B cell (primary cell): ENCODE data around the gene GON4L. TPM values are rescaled to one million over a fixed set of nuclear protein-coding genes. Genes with fewer than 3 reads are reported as not detected.
A peak's percentile ranks its signal among the peaks of the same experiment; 100 is the strongest.

Source experiments
- ATAC-seq: fragments of 200-7000 bp; cut with Tn5 transposase; one replicate; pipeline ENCODE4 v1.10.0; 2021; ENCODE audit warnings: low read depth, mild to moderate bottlenecking, moderate number of reproducible peaks, moderate library complexity
- CTCF ChIA-PET: fragments of 350-600 bp; sonication (Branson Sonifier 250); formaldehyde crosslinking; loops from one replicate; lab custom pipeline; 2021; ENCODE audit warnings: antibody characterized with exemption, inconsistent platforms; lab: Charles Lee
- POLR2A ChIA-PET: fragments of 350-600 bp; sonication (Branson Sonifier 250); formaldehyde crosslinking; loops from one replicate; lab custom pipeline; 2021; ENCODE audit warnings: antibody characterized with exemption; lab: Charles Lee
- DNase-seq: peaks from one replicate; pipeline ENCODE4 v3.0.0; 2013
- H2AFZ ChIP-seq: 2 replicates; pipeline ENCODE4 v1.6.1; 2012; ENCODE audit warnings: mild to moderate bottlenecking, low read depth, low read length; ENCODE audit not compliant: insufficient read depth, poor library complexity, severe bottlenecking
- H3K27ac ChIP-seq, 2 donors: 1 replicate in 1 of 2; 2 replicates in 1 of 2; pipeline ENCODE4 v1.5.1; 2012 to 2013; ENCODE audit warnings: low read length in 2 of 2, mild to moderate bottlenecking in 2 of 2, moderate library complexity in 1 of 2
- H3K27me3 ChIP-seq, 4 experiments: fragments of 200-600 bp in 1 of 4; sonication (generic) in 1 of 4; replicated peaks in 1 of 4; 1 replicate in 2 of 4; 2 replicates in 2 of 4; pipeline versions ENCODE4 v1.6.1 to v1.7.0; 2013 to 2016; ENCODE audit warnings: low read length in 3 of 4, mild to moderate bottlenecking in 2 of 4, mixed read lengths in 1 of 4, moderate library complexity in 1 of 4; ENCODE audit not compliant: insufficient read depth in 4 of 4, control insufficient read depth in 3 of 4; ENCODE audit errors: control extremely low read depth in 1 of 4
- H3K36me3 ChIP-seq, 2 experiments: replicated peaks in 1 of 2; 1 replicate in 1 of 2; 2 replicates in 1 of 2; pipeline versions ENCODE4 v1.6.1 to v1.7.1; 2013; ENCODE audit warnings: low read length in 1 of 2; ENCODE audit not compliant: insufficient read depth in 2 of 2, control insufficient read depth in 1 of 2; ENCODE audit errors: control extremely low read depth in 1 of 2, extremely low read depth in 1 of 2
- H3K4me1 ChIP-seq, 2 donors: fragments of 200-600 bp in 1 of 2; sonication (generic) in 1 of 2; 1 replicate in 1 of 2; 2 replicates in 1 of 2; pipeline versions ENCODE4 v1.5.1 to v1.6.1; 2013 to 2017; ENCODE audit warnings: low read length in 2 of 2; ENCODE audit not compliant: control insufficient read depth in 2 of 2, insufficient read depth in 2 of 2
- H3K4me2 ChIP-seq: replicated peaks from 2 replicates; pipeline ENCODE3; 2012; ENCODE audit warnings: mild to moderate bottlenecking, low read depth, low read length; ENCODE audit not compliant: poor library complexity, severe bottlenecking
- H3K4me3 ChIP-seq, 5 experiments: fragments of 200-600 bp in 1 of 5; sonication (generic) in 1 of 5; 1 replicate in 3 of 5; 2 replicates in 2 of 5; pipeline versions ENCODE4 v1.5.1 to v1.7.0; 2011 to 2016; ENCODE audit warnings: low read length in 4 of 5, mild to moderate bottlenecking in 4 of 5, low read depth in 2 of 5, control low read depth in 1 of 5, moderate library complexity in 1 of 5; ENCODE audit not compliant: insufficient read depth in 1 of 5; ENCODE audit errors: control extremely low read depth in 1 of 5, extremely low read depth in 1 of 5
- H3K79me2 ChIP-seq: fragments of 200-600 bp; sonication (generic); one replicate; pipeline ENCODE4 v1.6.0; 2016; ENCODE audit warnings: low read length; ENCODE audit not compliant: control insufficient read depth, insufficient read depth
- H3K9ac ChIP-seq: fragments of 200-600 bp; sonication (generic); 2 replicates; pipeline ENCODE4 v1.6.1; 2017; ENCODE audit warnings: mild to moderate bottlenecking, low read length, moderate library complexity
- H3K9me3 ChIP-seq, 3 donors: one replicate each; pipeline versions ENCODE4 v1.6.1 to v1.7.1; 2013; ENCODE audit warnings: low read length in 2 of 3; ENCODE audit not compliant: control insufficient read depth in 2 of 3, insufficient read depth in 1 of 3; ENCODE audit errors: control extremely low read depth in 1 of 3
- H4K20me1 ChIP-seq: 2 replicates; pipeline ENCODE4 v1.6.0; 2012; ENCODE audit warnings: mild to moderate bottlenecking, low read length; ENCODE audit not compliant: insufficient read depth, control insufficient read depth, poor library complexity, severe bottlenecking
- H3K27ac Mint-ChIP-seq: one replicate; pipeline ENCODE4 v1.8.0; 2021; ENCODE audit warnings: mixed read lengths
- H3K27me3 Mint-ChIP-seq: one replicate; pipeline ENCODE4 v1.8.0; 2021; ENCODE audit warnings: mixed read lengths
- H3K4me1 Mint-ChIP-seq: one replicate; pipeline ENCODE4 v1.8.0; 2021; ENCODE audit warnings: mixed read lengths
- H3K4me3 Mint-ChIP-seq: one replicate; pipeline ENCODE4 v1.8.0; 2021; ENCODE audit warnings: mixed read lengths
- H3K9me3 Mint-ChIP-seq: one replicate; pipeline ENCODE4 v1.8.0; 2022; ENCODE audit warnings: mixed read lengths; ENCODE audit not compliant: insufficient read depth
- EZH2 ChIP-seq: IDR thresholded peaks from 2 replicates; pipeline ENCODE4 v1.6.1; 2012; ENCODE audit warnings: borderline replicate concordance, low read depth, mild to moderate bottlenecking, moderate library complexity, low read length; ENCODE audit not compliant: insufficient read depth, poor library complexity, severe bottlenecking
- WGBS: methylation state at CpG from one replicate; pipeline ENCODE4 v1.1.5; 2013; ENCODE audit warnings: missing lambda C conversion rate; ENCODE audit not compliant: insufficient coverage; 5-methylcytosine and 5-hydroxymethylcytosine counted together
- intact Hi-C: fragments of 100-400 bp; cut with micrococcal nuclease; formaldehyde crosslinking; loops from one replicate; pipeline ENCODE4 v1.10.0; 2022
- polyA plus RNA-seq: library from polyadenylated mRNA; depleted of rRNA; stranded (reverse); fragments of >200 nt; gene quantifications from 2 replicates; pipeline ENCODE4 v1.2.3, GENCODE V29; 2012
- total RNA-seq, 2 donors: library from RNA; stranded (reverse); fragments of 120-200 nt in 1 of 2; gene quantifications; 1 replicate in 1 of 2; 2 replicates in 1 of 2; pipeline versions ENCODE4 v1.2.3 to v1.2.4, GENCODE V29; 2013 to 2022
- TF ChIP-seq, protein P1 (sequence below): fragments of 200-600 bp; IDR thresholded peaks from one replicate; pipeline ENCODE4 v1.8.0; 2022; ENCODE audit warnings: antibody characterized with exemption, mild to moderate bottlenecking

The GON4L gene
- total and polyA plus RNA-seq, 2 donors (not counting 1 experiment from before 2014, with no cell fraction given): 54.4 to 127 TPM

- H2AFZ ChIP-seq: no peak overlapping the region
- intact Hi-C loops: no loop called here
- Mint-ChIP-seq H3K9me3 (no peaks in the 10 kb centered on the region), H3K27me3 (no peaks in the 10 kb centered on the region), H3K4me1 (peaks cover 2% of the 10 kb centered on the region), H3K4me3 (no peak overlapping the region), H3K27ac (no peak overlapping the region)
- H3K9ac ChIP-seq: no peak overlapping the region
- DNase-seq (no peak), ATAC-seq (no peak)
- no peaks in the 10 kb centered on the region for H3K4me1 ChIP-seq
- H3K9me3 ChIP-seq: no peaks in the 10 kb centered on the region
- peaks cover 1 to 73% of the 10 kb centered on the region in 2 experiments for H3K36me3 ChIP-seq
- TF ChIP-seq EZH2: no peak
- H3K79me2 ChIP-seq: peaks cover 5% of the 10 kb centered on the region
- H3K27me3 ChIP-seq: no peaks in the 10 kb centered on the region
- H3K4me2 ChIP-seq: no peak overlapping the region
- H4K20me1 ChIP-seq: no peaks in the 10 kb centered on the region
- peak overlapping the region in 1 of 2 donors; percentile 33 for H3K27ac ChIP-seq
- no CpG with 5 or more reads among the region's 1 CpG for WGBS
- ChIA-PET CTCF (interaction anchor here (0.6 kb wide), 3 partner anchors 25 to 303 kb away, joined by 3 to 4 read pairs (median 3); no protein-coding TSS in a partner anchor), POLR2A (interaction anchor here (0.6 kb wide), 1 partner anchor 23 kb away, joined by 4 read pairs; no protein-coding TSS in a partner anchor)
- no peak overlapping the region for H3K4me3 ChIP-seq
Observed at GRCh38 chr1:155816351-155816750, 40.7 kb downstream of the GON4L start.

DNA sequence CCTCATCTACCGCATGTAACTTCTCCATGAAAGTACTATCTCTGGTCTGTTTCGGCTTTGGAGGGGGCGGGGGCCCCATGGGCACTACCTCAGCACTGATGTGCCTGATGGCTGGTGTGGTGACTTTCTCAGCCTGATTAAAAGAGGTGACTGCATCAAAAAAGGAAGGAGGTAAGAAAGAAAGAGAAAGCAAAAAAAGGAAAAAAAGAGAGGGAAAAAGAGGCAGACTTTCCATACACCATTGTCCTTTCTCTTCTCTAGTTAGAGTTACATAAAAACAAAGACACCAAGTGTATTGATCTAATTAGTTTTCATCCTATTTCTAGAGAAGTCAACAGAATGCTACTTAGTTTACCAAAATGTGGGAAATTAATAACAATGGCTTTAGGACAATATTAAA, 43.3 kb downstream of the GON4L start:
- Histone ChIP-seq H3K9me3 (no peaks in the 10 kb centered on the region), H3K36me3 (peaks cover 1 to 57% of the 10 kb centered on the region in 2 experiments), H3K27me3 (no peaks in the 10 kb centered on the region), H3K4me3 (no peak overlapping the region), H3K27ac (no peak overlapping the region), H3K4me2 (no peak overlapping the region), H2AFZ (no peak overlapping the region), H3K9ac (no peak overlapping the region), H3K4me1 (peaks cover 4 to 5% of the 10 kb centered on the region in 2 donors), H3K79me2 (peaks cover 6% of the 10 kb centered on the region), H4K20me1 (no peaks in the 10 kb centered on the region)
- Mint-ChIP-seq H3K27me3 (no peaks in the 10 kb centered on the region), H3K9me3 (no peaks in the 10 kb centered on the region), H3K4me1 (peaks cover 9% of the 10 kb centered on the region), H3K4me3 (no peak overlapping the region), H3K27ac (peak overlapping the region; percentile 32)
- WGBS: no CpG with 5 or more reads among the region's 3 CpGs
- intact Hi-C loops: no loop called here
- TF ChIP-seq EZH2: no peak
- TF ChIP-seq, protein P1, sequence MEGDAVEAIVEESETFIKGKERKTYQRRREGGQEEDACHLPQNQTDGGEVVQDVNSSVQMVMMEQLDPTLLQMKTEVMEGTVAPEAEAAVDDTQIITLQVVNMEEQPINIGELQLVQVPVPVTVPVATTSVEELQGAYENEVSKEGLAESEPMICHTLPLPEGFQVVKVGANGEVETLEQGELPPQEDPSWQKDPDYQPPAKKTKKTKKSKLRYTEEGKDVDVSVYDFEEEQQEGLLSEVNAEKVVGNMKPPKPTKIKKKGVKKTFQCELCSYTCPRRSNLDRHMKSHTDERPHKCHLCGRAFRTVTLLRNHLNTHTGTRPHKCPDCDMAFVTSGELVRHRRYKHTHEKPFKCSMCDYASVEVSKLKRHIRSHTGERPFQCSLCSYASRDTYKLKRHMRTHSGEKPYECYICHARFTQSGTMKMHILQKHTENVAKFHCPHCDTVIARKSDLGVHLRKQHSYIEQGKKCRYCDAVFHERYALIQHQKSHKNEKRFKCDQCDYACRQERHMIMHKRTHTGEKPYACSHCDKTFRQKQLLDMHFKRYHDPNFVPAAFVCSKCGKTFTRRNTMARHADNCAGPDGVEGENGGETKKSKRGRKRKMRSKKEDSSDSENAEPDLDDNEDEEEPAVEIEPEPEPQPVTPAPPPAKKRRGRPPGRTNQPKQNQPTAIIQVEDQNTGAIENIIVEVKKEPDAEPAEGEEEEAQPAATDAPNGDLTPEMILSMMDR: no peak
- ChIA-PET POLR2A (no interaction called here), CTCF (no interaction called here)
- ATAC-seq (no peak), DNase-seq (no peak)
